ENCODE results near the gene CNOT8.

DNA sequence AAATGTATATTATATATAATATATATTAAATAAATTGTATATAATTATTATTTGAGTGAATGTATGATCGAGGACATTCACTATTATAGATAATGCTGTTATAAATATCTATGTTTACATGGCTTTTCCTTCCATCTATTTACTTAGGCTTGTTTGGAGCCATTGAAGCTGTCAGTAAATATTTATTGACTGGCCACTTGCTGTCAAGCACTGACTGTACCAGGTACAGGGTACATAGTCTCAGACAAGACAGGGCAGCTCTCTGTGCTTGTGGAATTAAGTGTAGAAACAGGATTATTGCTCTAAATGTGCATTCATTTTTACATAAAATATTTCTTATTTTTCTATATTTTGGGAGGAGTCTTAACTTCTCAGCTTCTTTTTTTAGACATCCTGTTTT, 24.4 kb upstream of the CNOT8 start:
- TF ChIP-seq, protein P1, sequence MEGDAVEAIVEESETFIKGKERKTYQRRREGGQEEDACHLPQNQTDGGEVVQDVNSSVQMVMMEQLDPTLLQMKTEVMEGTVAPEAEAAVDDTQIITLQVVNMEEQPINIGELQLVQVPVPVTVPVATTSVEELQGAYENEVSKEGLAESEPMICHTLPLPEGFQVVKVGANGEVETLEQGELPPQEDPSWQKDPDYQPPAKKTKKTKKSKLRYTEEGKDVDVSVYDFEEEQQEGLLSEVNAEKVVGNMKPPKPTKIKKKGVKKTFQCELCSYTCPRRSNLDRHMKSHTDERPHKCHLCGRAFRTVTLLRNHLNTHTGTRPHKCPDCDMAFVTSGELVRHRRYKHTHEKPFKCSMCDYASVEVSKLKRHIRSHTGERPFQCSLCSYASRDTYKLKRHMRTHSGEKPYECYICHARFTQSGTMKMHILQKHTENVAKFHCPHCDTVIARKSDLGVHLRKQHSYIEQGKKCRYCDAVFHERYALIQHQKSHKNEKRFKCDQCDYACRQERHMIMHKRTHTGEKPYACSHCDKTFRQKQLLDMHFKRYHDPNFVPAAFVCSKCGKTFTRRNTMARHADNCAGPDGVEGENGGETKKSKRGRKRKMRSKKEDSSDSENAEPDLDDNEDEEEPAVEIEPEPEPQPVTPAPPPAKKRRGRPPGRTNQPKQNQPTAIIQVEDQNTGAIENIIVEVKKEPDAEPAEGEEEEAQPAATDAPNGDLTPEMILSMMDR (conservative IDR thresholded peaks at IDR 0.05) = no peak
- no peak for TF ChIP-seq EZH2 (IDR thresholded peaks at IDR 0.05; ENCODE audit: low read depth)
